Endothelial cell of umbilical vein (primary cell): ENCODE data around the gene CHST7. TPM values are rescaled to one million over a fixed set of nuclear protein-coding genes. Genes with fewer than 3 reads are reported as not detected.

Experiments
- BruUV-seq: library from RNA; stranded (reverse); fragments of 400-500 nt; replicated peaks from 2 replicates; lab custom pipeline; 2021; lab: Mats Ljungman, UMichigan
- CTCF ChIA-PET: fragments of 300-600, 350-600 bp; sonication (Branson Sonifier 250); formaldehyde crosslinking; loops from one replicate; lab custom pipeline; 2021; ENCODE audit warnings: antibody characterized with exemption, inconsistent platforms; lab: Charles Lee
- POLR2A ChIA-PET: fragments of 300-600, 350-600 bp; sonication (Branson Sonifier 250); formaldehyde crosslinking; loops from one replicate; lab custom pipeline; 2021; ENCODE audit warnings: antibody characterized with exemption, inconsistent platforms; lab: Charles Lee
- DNase-seq: peaks from one replicate; pipeline ENCODE4 v3.0.0-alpha.2; 2011; ENCODE audit warnings: low read depth, low spot score
- FAIRE-seq: peaks from 2 replicates; lab custom pipeline; 2011; peaks lifted over from hg19 to GRCh38; lab: Jason Lieb, UNC
- H2AFZ ChIP-seq: 2 replicates; pipeline ENCODE4 v1.6.0; 2012; ENCODE audit warnings: low read depth, low read length, control low read depth, inconsistent platforms
- H3K27ac ChIP-seq: 2 replicates; pipeline ENCODE4 v1.5.1; 2011; ENCODE audit warnings: low read depth, mild to moderate bottlenecking, control low read depth, low read length, moderate library complexity; ENCODE audit not compliant: insufficient read depth
- H3K27me3 ChIP-seq, 2 experiments: 2 replicates each; pipeline versions ENCODE4 v1.6.0 to v1.6.1; 2011; ENCODE audit warnings: low read length in 2 of 2, mixed read lengths in 1 of 2; ENCODE audit not compliant: control insufficient read depth in 2 of 2, insufficient read depth in 2 of 2
- H3K36me3 ChIP-seq, 2 experiments: 2 replicates in 1 of 2; 3 replicates in 1 of 2; pipeline ENCODE4 v1.5.1; 2011; ENCODE audit warnings: low read length in 2 of 2, mild to moderate bottlenecking in 1 of 2, moderate library complexity in 1 of 2; ENCODE audit not compliant: control insufficient read depth in 2 of 2, insufficient read depth in 2 of 2; ENCODE audit errors: extremely low read depth in 1 of 2
- H3K4me1 ChIP-seq: 3 replicates; pipeline ENCODE4 v1.5.1; 2011; ENCODE audit warnings: mild to moderate bottlenecking, low read length; ENCODE audit not compliant: control insufficient read depth, insufficient read depth; ENCODE audit errors: extremely low read depth
- H3K4me2 ChIP-seq: 2 replicates; pipeline ENCODE4 v1.6.1; 2011; ENCODE audit warnings: low read length, control low read depth, mixed read lengths; ENCODE audit not compliant: insufficient read depth
- H3K4me3 ChIP-seq, 3 experiments: fragments of 200-600 bp in 1 of 3; sonication (generic), shearing (Covaris generic) in 1 of 3; replicated peaks in 1 of 3; 2 replicates each; pipeline ENCODE4 v1.5.1; 2011 to 2016; ENCODE audit warnings: control low read depth in 3 of 3, low read length in 3 of 3, mild to moderate bottlenecking in 2 of 3, inconsistent platforms in 1 of 3, low read depth in 1 of 3, moderate library complexity in 1 of 3; ENCODE audit not compliant: insufficient read depth in 1 of 3
- H3K79me2 ChIP-seq: 2 replicates; pipeline ENCODE4 v1.6.0; 2012; ENCODE audit warnings: low read length, inconsistent platforms; ENCODE audit not compliant: control insufficient read depth, insufficient read depth
- H3K9ac ChIP-seq: replicated peaks from 2 replicates; pipeline ENCODE3; 2011; ENCODE audit warnings: low read length, control low read depth; ENCODE audit not compliant: insufficient read depth; ENCODE audit errors: extremely low read depth
- H3K9me1 ChIP-seq: replicated peaks from 3 replicates; pipeline ENCODE4 v1.6.0; 2011; ENCODE audit warnings: mild to moderate bottlenecking, low read length; ENCODE audit not compliant: control insufficient read depth, insufficient read depth; ENCODE audit errors: extremely low read depth
- H3K9me3 ChIP-seq: replicated peaks from 2 replicates; pipeline ENCODE4 v1.5.1; 2012; ENCODE audit warnings: low read length, inconsistent platforms; ENCODE audit not compliant: control insufficient read depth, insufficient read depth
- H4K20me1 ChIP-seq: replicated peaks from 2 replicates; pipeline ENCODE3; 2011; ENCODE audit warnings: mild to moderate bottlenecking, low read length; ENCODE audit not compliant: control insufficient read depth, insufficient read depth; ENCODE audit errors: extremely low read depth
- CTCF ChIP-seq, 2 donors: IDR thresholded peaks; 1 replicate in 1 of 2; 2 replicates in 1 of 2; pipeline ENCODE4 v1.5.1; 2011; ENCODE audit warnings: low read length in 2 of 2, mild to moderate bottlenecking in 2 of 2, moderate library complexity in 2 of 2, control low read depth in 1 of 2, inconsistent platforms in 1 of 2, low read depth in 1 of 2; ENCODE audit not compliant: insufficient read depth in 1 of 2; ENCODE audit errors: extremely low read depth in 1 of 2
- EZH2 ChIP-seq: IDR thresholded peaks from 2 replicates; pipeline ENCODE4 v1.6.1; 2012; ENCODE audit warnings: borderline replicate concordance, low read depth, mild to moderate bottlenecking, moderate library complexity, low read length, inconsistent platforms; ENCODE audit not compliant: severe bottlenecking
- FOS ChIP-seq: IDR thresholded peaks from 2 replicates; pipeline ENCODE4 v1.6.1; 2011; ENCODE audit warnings: mild to moderate bottlenecking, low read length, moderate library complexity, borderline replicate concordance; ENCODE audit not compliant: insufficient read depth
- GATA2 ChIP-seq: IDR thresholded peaks from 2 replicates; pipeline ENCODE4 v1.7.0; 2011; ENCODE audit warnings: low read depth, mild to moderate bottlenecking, moderate library complexity, mixed read lengths, low read length; ENCODE audit not compliant: insufficient read length, insufficient read depth
- JUN ChIP-seq: IDR thresholded peaks from 2 replicates; pipeline ENCODE4 v1.6.1; 2011; ENCODE audit warnings: borderline replicate concordance, low read depth; ENCODE audit not compliant: insufficient read length, insufficient read depth
- MYC ChIP-seq: IDR thresholded peaks from one replicate; pipeline ENCODE4 v1.6.1; 2011; ENCODE audit warnings: mild to moderate bottlenecking, low read depth, low read length
- POLR2A ChIP-seq: IDR thresholded peaks from 2 replicates; pipeline ENCODE4 v1.6.1; 2012; ENCODE audit warnings: low read depth, mild to moderate bottlenecking, control low read depth, low read length
- POLR2AphosphoS5 ChIP-seq: IDR thresholded peaks from 2 replicates; pipeline ENCODE4 v1.6.1; 2012; ENCODE audit warnings: low read depth, mild to moderate bottlenecking, control low read depth, low read length, moderate library complexity; ENCODE audit not compliant: insufficient read depth
- dilution Hi-C: fragments of 300-500 bp; cut with MboI; formaldehyde crosslinking; loops from one replicate; pipeline ENCODE4 v1.15.0; 2019; ENCODE audit warnings: low sequenced_read_pairs; ENCODE audit not compliant: extremely low pct_ligation_motif_present
- intact Hi-C: fragments of 100-400 bp; cut with micrococcal nuclease; formaldehyde crosslinking; loops from one replicate; pipeline ENCODE4 v1.10.0; 2022
- polyA plus RNA-seq, 4 experiments: library from polyadenylated mRNA; depleted of rRNA in 3 of 4; stranded (reverse) in 3 of 4; unstranded in 1 of 4; fragments of >200 nt; gene quantifications; 2 replicates each; pipeline versions ENCODE4 v1.2.1 to v1.2.3, GENCODE V29; 2011 to 2012; ENCODE audit warnings: missing spikeins in 1 of 4
- total RNA-seq: library from RNA; stranded (reverse); gene quantifications from 2 replicates; pipeline ENCODE4 v1.2.3, GENCODE V29; 2021
- TF ChIP-seq, protein P1 (sequence below): IDR thresholded peaks from 2 replicates; pipeline ENCODE4 v1.6.1; 2011; ENCODE audit not compliant: insufficient read depth, insufficient read length

The CHST7 gene
- total and polyA plus RNA-seq, 2 donors (not counting 3 experiments of a cell fraction or from before 2014, with no cell fraction given): 4.5 to 11.2 TPM

DNA sequence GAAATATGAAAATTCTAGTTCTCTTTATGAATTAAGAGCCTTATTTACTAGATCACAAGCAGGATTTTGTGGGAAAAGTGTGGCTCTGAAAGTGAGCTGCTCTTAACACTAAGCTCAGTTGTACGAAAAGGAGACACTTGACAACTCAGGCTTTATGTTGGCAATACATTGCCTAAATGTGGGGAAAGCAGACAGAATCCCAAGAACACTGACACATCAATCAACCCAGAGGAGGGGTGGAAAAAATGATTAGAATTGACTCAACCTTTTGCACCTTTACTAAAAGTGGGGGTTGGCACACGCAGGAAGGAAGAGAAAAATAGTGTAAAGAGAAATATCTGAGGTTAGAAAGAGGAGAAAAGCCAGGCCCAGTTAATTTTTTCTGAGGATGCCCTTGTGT is 61.6 kb downstream of the CHST7 start:
- BruUV-seq: no TSS peak
- Histone ChIP-seq H3K9me3 (no peaks in the 10 kb centered on the region), H3K4me2 (no peak overlapping the region), H2AFZ (no peak overlapping the region), H3K36me3 (no peaks in the 10 kb centered on the region), H3K9me1 (no peaks in the 10 kb centered on the region), H4K20me1 (no peaks in the 10 kb centered on the region), H3K4me3 (no peak overlapping the region), H3K79me2 (no peaks in the 10 kb centered on the region), H3K9ac (no peak overlapping the region), H3K4me1 (peaks cover 3% of the 10 kb centered on the region), H3K27me3 (no peaks in the 10 kb centered on the region), H3K27ac (no peak overlapping the region)
- CTCF ChIA-PET: no interaction called here
- DNase-seq (no peak), FAIRE-seq (no peak)
- intact Hi-C loops (no loop called here), dilution Hi-C loops (no loop called here)
- POLR2A ChIA-PET: no interaction called here
- no peak for TF ChIP-seq FOS
- no peak for TF ChIP-seq POLR2A
- TF ChIP-seq EZH2: no peak
- TF ChIP-seq GATA2: no peak
- TF ChIP-seq MYC: no peak
- TF ChIP-seq POLR2AphosphoS5: no peak
- TF ChIP-seq, protein P1, sequence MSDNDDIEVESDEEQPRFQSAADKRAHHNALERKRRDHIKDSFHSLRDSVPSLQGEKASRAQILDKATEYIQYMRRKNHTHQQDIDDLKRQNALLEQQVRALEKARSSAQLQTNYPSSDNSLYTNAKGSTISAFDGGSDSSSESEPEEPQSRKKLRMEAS: no peak
- TF ChIP-seq CTCF (IDR thresholded peaks at IDR 0.05; ENCODE audit: extremely low read depth in 1 of 2, insufficient read depth in 1 of 2, low read depth in 1 of 2, low read length in 2 of 2): no peak
- no peak for TF ChIP-seq JUN
